ENCODE results near the gene ZNF260.

GRCh38 chr19:36577271-36577996, 49.4 kb upstream of the ZNF260 start:
- no peak for TF ChIP-seq CTCF (IDR thresholded peaks at IDR 0.05)
- no peak for TF ChIP-seq POLR2AphosphoS5 (IDR thresholded peaks at IDR 0.05; ENCODE audit: low read depth, low read length)
